SK-N-MC (cell line): ENCODE measurements around the gene ATXN7L1.

ENCODE experiments used
- EZH2 ChIP-seq: fragments of 200-600 bp; sonication (generic); IDR thresholded peaks from one replicate; pipeline ENCODE4 v1.6.1; 2017; ENCODE audit warnings: antibody characterized with exemption
- FOXP2 ChIP-seq: optimal IDR thresholded peaks from 2 replicates; pipeline ENCODE3; 2011; ENCODE audit warnings: mild to moderate bottlenecking, moderate library complexity; ENCODE audit not compliant: insufficient read depth; ENCODE audit errors: extremely low read length, control extremely low read depth
- POLR2AphosphoS5 ChIP-seq: IDR thresholded peaks from 2 replicates; pipeline ENCODE4 v1.6.1; 2012; ENCODE audit warnings: mild to moderate bottlenecking, low read depth, low read length, borderline replicate concordance

GRCh38 chr7:105665684-105666083 is 210.7 kb downstream of the ATXN7L1 start:
- TF ChIP-seq EZH2, result no peak
- no peak for TF ChIP-seq FOXP2
- TF ChIP-seq POLR2AphosphoS5, result no peak
